Stimulated activated CD8-positive, alpha-beta memory T cell treated with anti-CD3 and anti-CD28 coated beads, Interleukin-12 subunit alpha, Interleukin-12 subunit beta, amount 100 ng/mL, for 1 hour (primary cell): Measurements from ENCODE around the gene TNFSF13.
"Not testable (repeated sequence)": the region's sequence is repeated elsewhere in the genome, so short reads cannot be mapped to it uniquely, and the experiment has no call there.

Experiments used
- DNase-seq: peaks from one replicate; pipeline ENCODE4 v3.0.0-alpha.2; 2020; ENCODE audit warnings: low read depth

TNFSF13 gene

GRCh38 chr17:7591596-7591995 lies 33.0 kb downstream of the TNFSF13 start:
- DNase-seq, result no peak

- no peak for DNase-seq
These were observed 34.0 kb downstream of the TNFSF13 start for GRCh38 chr17:7592422-7593021.

GRCh38 chr17:7593296-7593695 lies 34.7 kb downstream of the TNFSF13 start:
- DNase-seq, result no peak

GRCh38 chr17:7597561-7597960 lies 39.0 kb downstream of the TNFSF13 start:
- not testable (repeated sequence) for DNase-seq

GRCh38 chr17:7606280-7606679 lies 47.7 kb downstream of the TNFSF13 start:
- DNase-seq, result no peak

GRCh38 chr17:7610641-7611040 lies 52.1 kb downstream of the TNFSF13 start:
- DNase-seq, result no peak
